ENCODE data around the gene USB1.
A peak's percentile ranks its signal among the peaks of the same experiment; 100 is the strongest.
"Not testable (repeated sequence)": the region's sequence is repeated elsewhere in the genome, so short reads cannot be mapped to it uniquely, and the experiment has no call there.

Gene USB1

GRCh38 chr16:57970319-57970718, 30.9 kb upstream of the USB1 start:
- DNase-seq: no peak

- DNase-seq: no peak
These were observed 30.2 kb upstream of the USB1 start, which contains the start of gene CNGB1 for GRCh38 chr16:57970970-57971369. Gene CNGB1, minus strand, starts transcription at chr16:57971128. Its CDS starts 3,842 bp downstream, at chr16:57967286.

- DNase-seq: no peak
These were observed 29.4 kb upstream of the USB1 start for GRCh38 chr16:57971848-57972247.

- no peak for DNase-seq
These were observed 28.9 kb upstream of the USB1 start for GRCh38 chr16:57972306-57972705.

GRCh38 chr16:57976331-57976796, 24.8 kb upstream of the USB1 start:
- no peak for DNase-seq

- DNase-seq: no peak
These were observed 23.7 kb upstream of the USB1 start for GRCh38 chr16:57977418-57978069.

GRCh38 chr16:57978070-57978465, 23.1 kb upstream of the USB1 start:
- not testable (repeated sequence) for DNase-seq

GRCh38 chr16:57979006-57979585, 22.1 kb upstream of the USB1 start:
- no peak for DNase-seq

- DNase-seq: no peak
These were observed 19.6 kb upstream of the USB1 start for GRCh38 chr16:57981636-57982035.

- no peak for DNase-seq
These were observed 18.8 kb upstream of the USB1 start for GRCh38 chr16:57982385-57982784.

- peak; percentile 44 to 54 for DNase-seq
These were observed 16.6 kb upstream of the USB1 start for GRCh38 chr16:57984443-57985203.

GRCh38 chr16:57985204-57986181, 15.7 kb upstream of the USB1 start:
- DNase-seq: no peak

- DNase-seq: no peak
These were observed 15.0 kb upstream of the USB1 start for GRCh38 chr16:57986196-57986595.

GRCh38 chr16:57987441-57988177, 13.6 kb upstream of the USB1 start:
- DNase-seq: no peak

- no peak for DNase-seq
These were observed 12.3 kb upstream of the USB1 start for GRCh38 chr16:57988929-57989328.

- DNase-seq: no peak
These were observed 9.6 kb upstream of the USB1 start for GRCh38 chr16:57991551-57992059.

GRCh38 chr16:57992084-57992483, 9.1 kb upstream of the USB1 start:
- DNase-seq: no peak

GRCh38 chr16:57993438-57993837, 7.8 kb upstream of the USB1 start:
- no peak for DNase-seq

- no peak for DNase-seq
These were observed 7.3 kb upstream of the USB1 start for GRCh38 chr16:57993897-57994296.

- DNase-seq: no peak
These were observed 6.8 kb upstream of the USB1 start for GRCh38 chr16:57994361-57994760.

- peak; percentile 72 to 83 for DNase-seq
These were observed 6.4 kb upstream of the USB1 start for GRCh38 chr16:57994778-57995177.
